Fibroblast of peridontal ligament (primary cell): ENCODE measurements around the gene POGK.
"Not testable (repeated sequence)": the region's sequence is repeated elsewhere in the genome, so short reads cannot be mapped to it uniquely, and the experiment has no call there.

Experiments used
- DNase-seq: peaks from one replicate; pipeline ENCODE4 v3.0.0-alpha.2; 2010; ENCODE audit errors: extremely low read depth

The POGK gene, protein sequence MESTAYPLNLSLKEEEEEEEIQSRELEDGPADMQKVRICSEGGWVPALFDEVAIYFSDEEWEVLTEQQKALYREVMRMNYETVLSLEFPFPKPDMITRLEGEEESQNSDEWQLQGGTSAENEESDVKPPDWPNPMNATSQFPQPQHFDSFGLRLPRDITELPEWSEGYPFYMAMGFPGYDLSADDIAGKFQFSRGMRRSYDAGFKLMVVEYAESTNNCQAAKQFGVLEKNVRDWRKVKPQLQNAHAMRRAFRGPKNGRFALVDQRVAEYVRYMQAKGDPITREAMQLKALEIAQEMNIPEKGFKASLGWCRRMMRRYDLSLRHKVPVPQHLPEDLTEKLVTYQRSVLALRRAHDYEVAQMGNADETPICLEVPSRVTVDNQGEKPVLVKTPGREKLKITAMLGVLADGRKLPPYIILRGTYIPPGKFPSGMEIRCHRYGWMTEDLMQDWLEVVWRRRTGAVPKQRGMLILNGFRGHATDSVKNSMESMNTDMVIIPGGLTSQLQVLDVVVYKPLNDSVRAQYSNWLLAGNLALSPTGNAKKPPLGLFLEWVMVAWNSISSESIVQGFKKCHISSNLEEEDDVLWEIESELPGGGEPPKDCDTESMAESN

DNA sequence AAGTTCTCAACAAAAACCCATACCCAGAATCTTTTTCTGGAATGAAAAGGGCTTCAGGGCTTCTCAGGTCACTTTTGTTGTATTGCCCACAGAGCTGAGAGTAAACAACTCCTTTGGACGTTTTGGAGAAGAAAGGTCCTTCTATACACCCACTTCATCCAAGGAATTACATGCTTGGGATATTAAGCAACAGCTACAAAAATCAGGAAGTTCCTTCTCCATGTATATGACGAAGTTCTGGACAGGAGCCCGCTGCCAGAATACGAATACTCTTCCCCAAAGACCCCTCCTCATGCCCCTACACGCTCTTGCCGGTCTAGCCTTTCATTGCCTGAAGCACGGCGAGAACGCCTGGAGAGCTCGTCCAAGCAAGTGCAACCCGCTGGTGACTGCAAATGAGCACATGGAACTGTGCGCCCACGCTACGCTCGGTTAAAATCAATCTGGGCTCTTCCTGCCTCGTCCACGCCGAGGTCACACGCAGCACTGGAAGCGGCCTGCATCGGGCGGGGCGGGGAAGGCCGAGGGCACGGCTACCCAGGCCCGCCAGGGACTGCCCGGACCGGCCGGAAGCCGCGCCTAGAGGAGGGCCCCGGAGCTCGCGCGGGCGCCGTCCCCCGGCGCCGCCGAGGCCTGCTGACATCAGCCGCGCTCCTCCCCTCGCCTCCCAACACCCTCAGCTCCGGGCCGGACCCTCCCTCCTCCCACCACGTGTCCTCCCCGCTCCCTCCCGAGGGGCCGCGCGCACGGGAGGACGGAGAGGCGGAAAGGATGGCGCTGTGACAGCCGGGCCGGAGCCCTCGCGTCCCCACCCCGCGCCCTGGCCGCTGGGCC, at the start of gene POGK:
POGK (plus strand) TSS at position 710 of the 834 bp plus-strand sequence. CDS start 1,482 bp downstream, outside the sequence.
- DNase-seq = peak; percentile 81

DNA sequence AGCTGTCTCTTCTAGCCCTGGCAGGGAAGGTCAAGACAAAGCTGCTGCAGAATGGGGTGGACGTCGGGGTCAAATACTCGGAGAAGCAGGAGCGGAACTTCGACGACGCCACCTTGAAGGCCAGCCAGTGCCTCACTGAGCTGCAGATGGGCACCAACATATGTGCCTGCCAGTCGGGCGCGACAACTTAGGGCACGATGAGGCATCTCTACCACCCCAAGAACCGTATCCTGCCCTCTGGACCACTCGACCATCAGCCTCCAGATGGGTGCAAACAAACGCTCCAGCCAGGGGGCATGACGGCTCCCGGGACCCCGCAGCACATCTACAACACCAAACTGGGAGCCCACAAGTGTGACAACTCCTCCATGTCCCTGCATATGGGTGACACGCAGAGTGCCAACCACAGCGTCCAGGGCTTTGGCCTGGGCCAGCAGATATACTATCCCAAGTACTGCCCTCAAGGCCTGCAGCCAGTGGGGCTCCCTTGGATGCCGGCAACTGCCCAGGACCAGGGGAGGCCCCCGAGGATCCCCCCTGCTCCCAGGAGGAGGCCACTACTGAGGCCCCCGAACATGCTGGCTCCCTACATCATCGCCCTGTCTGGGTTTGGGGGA, 42.5 kb upstream of the POGK start:
- DNase-seq = no peak

DNA sequence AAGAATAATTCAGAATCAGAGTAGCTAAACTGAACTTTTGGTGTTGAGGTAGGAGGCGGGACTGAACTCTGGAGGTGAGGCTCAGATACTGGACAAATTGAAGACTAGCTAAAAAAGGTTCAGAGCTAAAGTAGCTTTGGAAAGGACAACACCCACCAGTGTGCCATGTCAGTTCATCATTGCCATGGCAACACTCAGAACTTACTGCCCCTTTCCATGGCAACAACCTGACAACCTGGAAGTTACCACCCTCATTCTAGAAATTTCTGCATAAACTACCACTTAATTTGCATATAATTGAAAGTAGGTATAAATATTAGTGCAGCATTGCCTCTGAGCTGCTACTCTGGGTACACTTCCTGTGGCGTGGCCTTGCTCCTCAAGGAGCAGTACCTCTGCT, 30.3 kb upstream of the POGK start:
- DNase-seq = no peak

DNA sequence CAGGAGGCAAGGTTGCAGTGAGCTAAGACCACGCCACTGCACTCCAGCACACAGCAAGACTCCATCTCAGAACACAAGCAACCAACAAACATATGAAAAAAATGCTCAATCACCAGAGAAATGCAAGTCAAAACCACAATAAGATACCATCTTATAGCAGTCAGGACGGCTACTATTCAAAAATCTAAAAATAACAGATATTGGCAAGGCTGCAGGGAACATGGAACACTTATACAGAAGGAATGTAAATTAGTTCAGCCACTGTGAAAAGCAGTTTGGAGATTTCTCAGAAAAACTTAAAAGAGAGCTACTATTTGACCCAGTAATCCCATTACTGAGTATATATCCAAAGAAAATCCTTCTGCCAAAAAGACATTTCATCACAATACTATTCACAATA, 27.6 kb upstream of the POGK start:
- peak; percentile 51 for DNase-seq

DNA sequence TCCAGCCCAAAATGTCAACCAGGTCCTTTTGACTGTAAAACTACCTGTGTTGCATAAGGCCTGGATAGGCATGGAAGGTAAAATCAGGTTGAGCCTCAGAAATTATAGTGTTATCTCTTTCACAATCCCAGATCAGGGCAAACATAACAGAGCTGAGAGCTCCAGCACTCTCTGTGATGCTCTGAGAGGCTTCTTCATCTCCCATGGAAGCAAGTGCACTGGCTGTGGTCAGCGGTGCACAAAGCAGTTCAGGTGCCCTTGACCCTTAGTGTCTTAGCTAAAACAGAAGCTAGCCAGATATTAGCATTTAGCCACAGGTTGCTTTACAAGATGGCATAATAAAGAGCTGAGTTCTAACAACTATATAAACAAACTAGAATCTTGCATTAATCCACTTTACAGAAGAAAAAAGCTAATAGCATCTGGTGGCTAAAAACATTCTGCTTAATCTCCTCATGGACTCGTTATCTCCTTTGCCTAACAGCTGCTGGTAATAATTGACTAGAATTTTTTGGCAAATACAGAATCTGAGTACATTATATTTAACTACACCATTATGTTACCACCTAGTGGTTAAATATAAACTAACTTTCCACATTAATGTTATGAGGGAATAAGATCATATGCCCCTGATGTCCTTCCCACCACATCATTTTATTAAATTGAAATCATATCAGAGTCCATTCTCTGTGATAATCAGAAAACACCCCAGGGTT, 25.6 kb upstream of the POGK start:
- DNase-seq = no peak

DNA sequence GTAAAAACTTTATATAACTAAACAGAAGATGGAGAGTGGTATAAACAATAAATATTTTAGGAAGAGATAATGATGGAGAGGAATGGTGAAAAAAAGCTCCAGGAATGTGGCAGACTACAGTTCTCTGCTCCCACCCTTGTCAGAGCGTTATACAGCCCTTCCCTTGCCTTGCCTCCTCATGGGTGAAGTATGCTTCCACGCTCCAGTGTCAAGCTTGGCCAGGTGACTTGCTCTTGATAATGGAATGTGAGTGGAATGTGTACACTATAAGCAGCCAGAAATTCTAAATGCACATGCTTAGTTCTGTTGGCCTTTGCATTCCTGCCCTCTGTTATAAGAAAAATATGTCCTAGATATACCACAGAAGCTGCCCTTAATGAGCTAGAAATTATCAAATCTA, 24.7 kb upstream of the POGK start:
- DNase-seq = no peak

DNA sequence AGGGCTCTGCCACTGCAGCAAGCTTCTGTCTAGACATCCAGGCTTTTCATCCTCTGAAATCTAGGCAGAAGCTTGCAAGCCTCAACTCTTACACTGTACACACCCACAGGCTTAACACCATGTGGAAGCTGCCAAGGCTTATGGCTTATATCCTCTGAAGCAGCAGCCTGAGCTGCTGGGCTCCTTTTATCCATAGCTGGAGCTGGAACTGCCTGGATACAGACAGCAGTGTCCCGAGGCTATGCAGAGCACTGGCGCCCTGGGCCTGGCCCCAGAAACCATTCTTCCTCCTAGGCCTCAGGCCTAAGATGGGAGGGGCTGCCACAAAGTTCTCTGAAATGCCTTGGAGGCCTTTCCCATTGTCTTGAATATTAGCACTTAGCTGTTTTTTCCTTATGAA, 19.3 kb upstream of the POGK start:
- no peak for DNase-seq

DNA sequence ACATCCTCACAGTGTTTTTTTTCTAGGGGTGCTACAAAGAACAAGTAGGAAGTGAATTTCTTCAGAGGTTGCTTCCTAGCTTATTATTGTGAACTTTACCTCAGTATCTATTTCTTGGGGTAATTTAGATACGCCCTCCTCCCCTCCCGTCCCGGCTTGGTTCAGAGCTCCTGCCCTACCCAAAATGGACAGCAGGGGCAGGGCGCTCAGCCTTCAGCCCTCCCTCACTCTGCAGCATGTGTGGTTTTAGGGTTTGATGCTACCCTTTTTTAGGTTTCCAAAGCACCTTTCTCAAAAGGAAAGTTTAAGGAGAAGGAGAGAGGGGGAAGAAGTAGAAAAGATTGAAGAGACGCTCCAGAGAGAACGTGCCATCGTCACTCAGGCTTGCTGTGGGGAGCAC, 16.9 kb upstream of the POGK start:
- DNase-seq = no peak

DNA sequence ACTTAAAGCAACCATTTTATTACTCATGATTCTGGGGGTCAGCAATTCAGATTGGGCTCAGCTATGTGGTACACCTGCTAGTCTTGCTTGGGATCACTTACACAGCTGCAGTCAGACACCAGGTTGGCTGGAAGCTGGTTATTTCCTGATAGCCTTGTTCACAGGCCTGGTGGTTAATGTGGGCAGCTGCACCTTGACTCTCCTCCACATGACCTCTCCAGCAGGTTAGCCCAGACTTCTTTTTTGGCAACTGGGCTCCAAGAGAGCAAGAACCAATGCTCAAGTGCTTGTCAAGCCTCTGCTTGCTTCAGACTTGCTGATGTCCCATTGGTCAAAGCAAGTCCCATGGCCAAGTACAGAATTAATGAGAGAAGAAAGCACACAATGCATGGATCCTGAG, 11.8 kb upstream of the POGK start:
- no peak for DNase-seq

DNA sequence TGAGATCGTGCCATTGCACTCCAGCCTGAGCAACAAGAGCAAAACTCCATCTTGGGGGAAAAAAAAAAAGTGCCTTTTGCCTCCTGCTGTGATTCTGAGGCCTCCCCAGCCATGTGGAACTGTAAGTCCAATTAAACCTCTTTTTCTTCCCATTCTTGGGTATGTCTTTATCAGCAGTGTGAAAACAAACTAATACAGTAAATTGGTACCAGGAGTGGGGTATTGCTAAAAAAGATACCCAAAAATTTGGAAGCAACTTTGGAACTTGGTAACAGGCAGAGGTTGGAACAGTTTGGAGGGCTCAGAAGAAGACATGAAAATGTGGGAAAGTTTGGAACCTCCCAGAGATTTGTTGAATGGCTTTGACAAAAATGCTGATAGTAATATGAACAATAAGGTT, 9.5 kb upstream of the POGK start:
- DNase-seq = not testable (repeated sequence)

DNA sequence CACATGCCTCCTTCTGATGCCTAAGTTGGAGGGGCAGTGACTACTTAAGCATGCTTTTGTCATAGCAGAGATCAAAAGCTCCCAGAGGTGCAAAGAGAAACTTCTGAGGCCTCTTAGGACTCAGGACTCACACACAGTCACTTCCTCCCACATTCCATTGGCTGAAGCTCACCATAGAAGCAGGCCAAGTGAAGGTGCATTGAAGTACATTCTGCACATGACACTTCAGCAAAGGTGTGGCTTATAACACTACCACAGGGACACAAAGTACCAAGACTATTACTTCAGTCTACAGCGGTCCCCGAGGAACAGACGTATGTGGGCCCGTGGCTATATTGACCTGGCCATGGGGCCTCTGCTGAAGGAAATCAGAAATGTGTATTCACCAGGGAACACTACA, 2.5 kb upstream of the POGK start:
- no peak for DNase-seq

DNA sequence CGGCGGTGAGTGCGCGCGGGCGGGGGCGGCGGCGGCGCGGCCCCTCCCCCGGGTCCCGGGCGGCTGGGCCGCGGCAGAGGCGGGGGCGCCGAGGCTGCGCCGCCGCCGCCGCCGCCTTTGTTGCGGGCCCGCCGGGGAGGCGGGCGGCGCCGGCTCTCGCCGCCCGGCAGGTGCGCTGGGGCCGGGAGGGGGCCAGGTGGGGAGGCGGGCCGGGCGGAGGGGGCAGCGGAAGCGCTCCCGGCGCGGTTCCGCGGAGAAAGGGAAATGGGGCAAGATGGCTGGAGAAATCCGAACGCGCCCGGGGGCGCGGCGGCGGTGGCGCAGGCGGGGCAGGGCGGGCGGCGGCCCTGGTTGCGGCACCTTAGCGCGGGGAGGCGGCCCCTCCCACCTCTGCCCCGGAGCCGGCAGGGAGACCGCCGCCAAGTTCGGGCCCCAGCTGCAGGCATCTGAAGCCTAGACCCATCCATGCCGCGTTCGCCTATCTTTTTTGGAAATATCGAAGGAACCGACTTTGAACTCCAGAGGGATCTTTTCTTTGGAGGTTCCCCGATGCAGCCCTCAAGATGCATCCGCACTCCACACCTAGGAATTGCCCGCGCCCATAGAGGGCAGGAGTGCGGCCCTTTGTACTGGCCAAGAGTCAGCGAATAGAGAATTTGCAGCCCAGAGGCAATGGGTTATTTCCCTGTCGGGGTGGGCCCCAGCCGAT, 479 bp downstream of the POGK start:
- DNase-seq = no peak

DNA sequence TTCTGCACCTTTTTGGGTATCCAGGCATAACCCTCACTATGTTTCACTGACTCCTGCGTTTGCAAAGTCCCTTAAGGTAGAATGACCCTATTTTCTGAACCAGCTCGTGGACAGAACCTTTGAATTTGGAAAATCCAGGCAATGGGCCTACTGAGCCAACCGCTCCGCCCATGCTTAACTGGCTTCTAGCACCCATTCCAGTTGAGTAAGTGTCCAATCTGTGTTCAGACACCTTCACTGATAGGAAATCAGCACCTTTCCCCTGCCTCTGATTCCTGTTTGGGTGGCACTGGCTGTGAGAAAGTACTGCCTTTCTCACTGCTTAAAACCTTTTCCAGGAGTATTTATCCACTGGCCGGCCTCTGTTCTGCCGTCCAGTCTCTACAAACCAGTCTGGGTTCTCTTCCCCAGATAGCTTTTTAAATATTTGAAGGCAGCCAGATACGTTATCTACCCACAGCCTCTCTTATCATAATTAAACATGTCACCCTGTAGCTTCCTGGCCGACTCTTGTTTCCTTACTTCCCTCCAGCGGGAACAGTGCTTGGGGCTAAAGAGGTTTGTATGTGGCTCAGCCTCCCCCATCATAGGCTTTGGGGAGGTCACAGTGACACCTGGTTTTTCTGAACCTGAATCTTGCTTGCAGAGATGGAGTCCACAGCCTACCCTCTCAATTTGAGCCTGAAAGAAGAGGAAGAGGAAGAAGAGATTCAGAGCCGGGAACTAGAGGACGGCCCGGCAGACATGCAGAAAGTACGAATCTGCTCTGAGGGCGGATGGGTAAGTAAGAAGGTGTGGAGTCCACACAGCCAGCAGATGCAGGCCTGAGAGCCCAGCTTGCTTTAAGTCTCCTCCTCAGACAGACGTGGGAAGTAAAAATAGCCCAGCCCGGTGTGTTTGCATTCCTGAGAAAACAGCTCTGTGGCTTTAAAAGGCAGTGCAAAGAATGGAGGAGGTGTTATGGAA, 1.3 kb downstream of the POGK start:
- DNase-seq = no peak

DNA sequence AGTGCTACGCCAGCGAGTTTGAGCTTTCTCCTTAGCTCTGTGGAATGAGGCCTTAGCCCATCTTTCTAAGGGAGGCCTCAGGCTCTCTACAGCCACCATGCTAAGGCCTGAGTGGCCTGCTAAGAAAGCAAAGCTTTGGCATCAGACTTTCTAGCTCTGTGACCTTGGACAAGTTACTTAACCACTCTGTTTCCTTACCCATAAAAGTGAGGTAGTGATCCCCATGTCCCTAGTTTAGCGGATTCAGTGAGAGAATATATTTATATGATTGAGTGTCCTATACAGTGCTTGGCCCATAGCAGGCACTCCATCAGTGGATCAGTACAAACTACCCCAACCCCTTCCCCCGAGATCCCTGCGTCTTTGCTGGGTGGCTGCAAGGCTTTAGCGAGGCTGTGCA, 4.0 kb downstream of the POGK start:
- no peak for DNase-seq

DNA sequence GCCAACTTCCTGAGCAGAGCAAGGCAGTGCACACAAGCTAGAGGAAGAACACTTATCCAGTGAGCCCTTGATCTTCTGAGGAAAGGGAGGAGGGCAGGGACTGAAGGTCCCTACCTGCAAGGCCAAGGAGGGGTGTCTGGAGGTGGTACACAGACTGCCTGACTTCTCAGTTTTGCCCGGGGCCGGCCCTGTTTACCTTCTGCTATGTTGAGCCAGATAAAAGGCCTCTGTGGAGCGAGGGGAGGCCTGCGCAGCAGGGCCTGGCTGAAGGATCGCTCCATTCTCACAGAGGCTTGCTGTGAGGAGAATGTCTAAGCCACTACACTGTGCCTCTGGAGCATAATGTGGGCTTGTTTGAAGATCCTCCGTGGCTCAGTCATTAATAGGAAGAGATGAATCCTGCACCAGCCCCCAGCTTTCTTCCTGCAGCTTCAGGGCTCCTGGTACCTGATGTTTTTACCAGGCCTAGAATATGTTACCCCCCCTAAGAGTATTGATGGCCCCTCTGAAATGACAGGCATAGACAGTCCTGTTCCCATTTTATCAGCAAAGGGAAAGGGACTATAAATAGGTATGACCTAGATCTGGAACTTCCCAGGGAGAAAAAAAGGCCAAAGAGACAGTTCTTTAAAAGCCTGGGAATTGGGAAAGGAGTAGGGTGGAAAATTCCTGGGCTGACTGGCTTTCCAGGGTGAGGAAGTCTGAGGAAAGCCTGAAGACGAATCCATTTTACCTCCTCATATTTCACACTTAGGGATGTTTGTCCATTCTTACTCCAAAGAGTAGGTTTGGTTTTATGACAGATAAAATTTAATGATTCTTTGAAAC, 4.7 kb downstream of the POGK start:
- no peak for DNase-seq

DNA sequence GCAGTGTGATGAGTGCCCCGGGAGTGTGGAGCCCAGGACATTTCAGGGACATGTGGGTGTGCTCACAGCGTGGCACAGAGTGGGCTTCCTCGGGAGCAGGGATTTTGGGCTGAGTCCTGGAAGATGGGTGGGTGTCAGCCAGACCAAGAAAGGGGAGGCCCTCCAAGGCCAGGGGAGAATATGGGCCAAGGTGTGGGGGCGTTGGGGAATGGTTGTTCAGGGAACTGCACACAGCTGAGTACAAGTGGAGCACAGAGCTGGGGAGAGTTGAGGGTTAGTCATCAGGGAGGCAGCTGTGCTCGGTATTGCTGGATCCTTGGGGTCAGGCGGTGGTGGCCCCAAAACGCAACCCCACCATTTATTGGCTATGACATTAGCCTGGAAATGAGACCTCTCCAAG, 5.5 kb downstream of the POGK start:
- DNase-seq = no peak

DNA sequence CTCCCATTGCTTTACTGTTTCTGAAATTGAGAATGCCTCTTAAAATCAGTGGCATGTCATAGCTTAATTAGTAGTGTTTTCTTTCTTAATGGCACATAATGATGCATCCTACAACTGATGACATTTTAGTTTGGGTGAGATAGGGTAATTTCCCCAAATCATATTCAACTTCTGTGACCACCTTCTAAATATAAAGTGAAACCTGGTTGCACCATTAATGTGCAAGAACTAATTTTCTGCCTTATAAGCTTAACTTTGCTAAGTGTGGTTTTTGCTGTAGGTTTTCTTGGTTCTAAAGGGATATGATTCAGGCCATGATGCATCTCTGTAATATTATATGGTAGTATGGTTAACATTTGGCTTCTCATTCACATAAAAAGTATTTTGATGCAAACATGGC, 8.9 kb downstream of the POGK start:
- DNase-seq = no peak

DNA sequence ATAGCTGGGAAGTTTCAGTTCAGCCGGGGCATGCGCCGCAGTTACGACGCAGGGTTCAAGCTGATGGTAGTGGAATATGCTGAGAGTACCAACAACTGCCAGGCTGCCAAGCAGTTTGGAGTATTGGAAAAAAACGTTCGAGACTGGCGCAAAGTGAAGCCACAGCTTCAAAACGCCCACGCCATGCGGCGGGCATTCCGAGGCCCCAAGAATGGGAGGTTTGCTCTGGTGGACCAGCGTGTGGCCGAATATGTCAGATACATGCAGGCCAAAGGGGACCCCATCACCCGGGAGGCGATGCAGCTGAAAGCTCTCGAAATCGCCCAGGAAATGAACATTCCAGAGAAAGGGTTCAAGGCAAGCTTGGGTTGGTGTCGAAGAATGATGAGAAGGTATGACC, 9.9 kb downstream of the POGK start:
- no peak for DNase-seq

DNA sequence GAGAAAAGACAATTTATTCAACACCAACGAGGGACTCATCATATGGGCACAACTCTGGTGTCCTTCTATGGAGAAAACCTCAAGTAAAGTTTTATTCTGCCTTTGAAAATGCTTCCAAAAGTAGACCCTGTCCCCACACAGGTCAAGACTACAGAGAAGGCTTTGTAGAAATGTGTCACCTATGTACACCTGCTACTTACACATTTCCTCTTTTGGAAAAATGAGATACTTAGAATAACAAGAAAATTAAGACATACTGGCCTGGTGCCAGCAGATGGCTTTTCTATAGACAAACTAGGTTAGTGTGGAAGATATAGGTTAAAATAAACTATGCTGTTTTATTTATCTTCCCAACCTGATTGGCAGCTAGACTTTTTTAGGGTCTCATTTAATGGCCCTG, 13.6 kb downstream of the POGK start:
- no peak for DNase-seq
